Common myeloid progenitor, CD34-positive (primary cell): ENCODE measurements around the gene IL6.
"Not testable (repeated sequence)": the region's sequence is repeated elsewhere in the genome, so short reads cannot be mapped to it uniquely, and the experiment has no call there.

Experiments used
- CTCF ChIA-PET: fragments of 350-600 bp; sonication (Branson Sonifier 250); formaldehyde crosslinking; loops from one replicate; lab custom pipeline; 2021; ENCODE audit warnings: antibody characterized with exemption; lab: Charles Lee
- POLR2A ChIA-PET: fragments of 350-600 bp; sonication (Branson Sonifier 250); formaldehyde crosslinking; loops from one replicate; lab custom pipeline; 2021; ENCODE audit warnings: antibody characterized with exemption; lab: Charles Lee
- DNase-seq, 3 donors: peaks; one replicate each; pipeline versions ENCODE4 v3.0.0 to v3.0.0-alpha.2; 2013
- H3K27ac ChIP-seq, 2 experiments: 1 replicate in 1 of 2; 2 replicates in 1 of 2; pipeline ENCODE4 v1.7.0; 2013; ENCODE audit warnings: inconsistent platforms in 2 of 2, low read length in 2 of 2, mild to moderate bottlenecking in 2 of 2, low read depth in 1 of 2, moderate library complexity in 1 of 2; ENCODE audit not compliant: severe bottlenecking in 2 of 2, insufficient read depth in 1 of 2, poor library complexity in 1 of 2
- H3K27me3 ChIP-seq, 5 experiments: replicated peaks in 2 of 5; 1 replicate in 3 of 5; 2 replicates in 2 of 5; pipeline versions ENCODE4 v1.6.1 to v1.7.0; 2013; ENCODE audit warnings: low read length in 4 of 5, mild to moderate bottlenecking in 2 of 5, moderate library complexity in 2 of 5, inconsistent platforms in 1 of 5; ENCODE audit not compliant: insufficient read depth in 5 of 5, control insufficient read depth in 4 of 5
- H3K36me3 ChIP-seq, 4 experiments: 1 replicate in 2 of 4; 2 replicates in 2 of 4; pipeline versions ENCODE4 v1.6.1 to v1.7.0; 2013; ENCODE audit warnings: low read length in 3 of 4, control low read depth in 1 of 4, mild to moderate bottlenecking in 1 of 4; ENCODE audit not compliant: control insufficient read depth in 4 of 4, insufficient read depth in 4 of 4
- H3K4me1 ChIP-seq, 4 experiments: 1 replicate in 3 of 4; 2 replicates in 1 of 4; pipeline versions ENCODE4 v1.6.1 to v1.7.1; 2013; ENCODE audit warnings: low read length in 3 of 4, mild to moderate bottlenecking in 3 of 4, control low read depth in 1 of 4, inconsistent platforms in 1 of 4, moderate library complexity in 1 of 4; ENCODE audit not compliant: control insufficient read depth in 4 of 4, insufficient read depth in 4 of 4; ENCODE audit errors: control extremely low read depth in 1 of 4
- H3K4me3 ChIP-seq, 7 experiments: 1 replicate in 4 of 7; 2 replicates in 3 of 7; pipeline versions ENCODE4 v1.5.1 to v1.7.0; 2013; ENCODE audit warnings: mild to moderate bottlenecking in 7 of 7, low read length in 6 of 7, moderate library complexity in 6 of 7, inconsistent platforms in 2 of 7, low read depth in 2 of 7, control low read depth in 1 of 7; ENCODE audit not compliant: insufficient read depth in 4 of 7, control insufficient read depth in 1 of 7; ENCODE audit errors: extremely low read depth in 1 of 7
- H3K9me3 ChIP-seq, 5 experiments: 1 replicate in 4 of 5; 2 replicates in 1 of 5; pipeline versions ENCODE4 v1.6.1 to v1.7.1; 2013; ENCODE audit warnings: low read length in 4 of 5, mild to moderate bottlenecking in 2 of 5, inconsistent platforms in 1 of 5, low read depth in 1 of 5, moderate library complexity in 1 of 5; ENCODE audit not compliant: control insufficient read depth in 4 of 5, insufficient read depth in 2 of 5; ENCODE audit errors: control extremely low read depth in 1 of 5
- WGBS: methylation state at CpG from one replicate; pipeline ENCODE4 v1.1.5; 2013; ENCODE audit not compliant: insufficient coverage; 5-methylcytosine and 5-hydroxymethylcytosine counted together

The IL6 gene

DNA sequence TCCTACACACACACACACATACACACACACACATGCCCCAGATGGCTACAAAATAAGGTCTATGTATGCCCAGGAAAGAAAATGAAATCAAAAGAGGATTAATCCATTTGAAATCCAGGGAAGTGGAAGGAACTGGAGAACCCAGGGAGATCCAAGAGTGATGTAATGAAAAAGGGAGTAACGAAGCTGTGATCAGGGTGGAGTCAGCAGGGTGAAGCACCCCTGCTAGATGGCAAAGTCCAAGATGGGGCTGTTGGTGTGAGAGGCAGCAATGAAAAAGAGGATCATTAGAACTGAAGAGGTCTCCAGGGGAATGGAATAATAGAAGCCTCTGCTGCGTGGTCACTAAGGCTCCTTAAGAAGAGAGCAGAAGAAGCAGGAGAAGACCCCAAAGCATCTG is 43.6 kb upstream of the IL6 start:
- no peak for DNase-seq
- ChIA-PET POLR2A (no interaction called here), CTCF (no interaction called here)
- peaks cover 0 to 3% (median 0%) of the 10 kb centered on the region in 5 experiments for H3K27me3 ChIP-seq
- H3K9me3 ChIP-seq, result no peaks in the 10 kb centered on the region
- H3K27ac ChIP-seq, result no peak overlapping the region
- no peaks in the 10 kb centered on the region for H3K36me3 ChIP-seq
- no peak overlapping the region for H3K4me3 ChIP-seq
- H3K4me1 ChIP-seq, result peaks cover 0 to under 1% (median 0%) of the 10 kb centered on the region in 4 experiments
- 100% methylated on average over 2 of the region's 2 CpGs for WGBS

DNA sequence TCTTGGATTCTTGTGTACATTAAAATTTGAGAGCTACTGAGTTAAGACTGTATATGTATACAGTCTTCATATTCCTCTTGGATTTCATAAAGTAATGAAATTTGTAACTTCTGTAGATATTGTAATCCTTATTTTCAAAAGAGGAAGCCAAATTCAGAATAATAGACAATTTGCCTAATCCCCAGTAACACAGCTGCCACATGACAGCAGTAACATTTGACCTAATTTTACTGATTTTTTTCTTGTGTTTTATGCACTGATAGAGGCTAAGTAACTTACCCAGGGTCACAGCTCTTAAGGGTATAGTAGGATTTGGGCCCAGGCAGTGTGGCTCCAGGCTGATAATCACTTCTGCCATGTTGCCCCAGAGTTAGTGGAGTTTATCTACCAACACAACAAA is 40.4 kb upstream of the IL6 start:
- Histone ChIP-seq H3K36me3 (no peaks in the 10 kb centered on the region), H3K27me3 (peaks cover 0 to 1% (median 0%) of the 10 kb centered on the region in 5 experiments), H3K4me1 (no peaks in the 10 kb centered on the region), H3K9me3 (no peaks in the 10 kb centered on the region), H3K4me3 (no peak overlapping the region), H3K27ac (no peak overlapping the region)
- no peak for DNase-seq
- POLR2A ChIA-PET, result no interaction called here
- CTCF ChIA-PET, result no interaction called here

DNA sequence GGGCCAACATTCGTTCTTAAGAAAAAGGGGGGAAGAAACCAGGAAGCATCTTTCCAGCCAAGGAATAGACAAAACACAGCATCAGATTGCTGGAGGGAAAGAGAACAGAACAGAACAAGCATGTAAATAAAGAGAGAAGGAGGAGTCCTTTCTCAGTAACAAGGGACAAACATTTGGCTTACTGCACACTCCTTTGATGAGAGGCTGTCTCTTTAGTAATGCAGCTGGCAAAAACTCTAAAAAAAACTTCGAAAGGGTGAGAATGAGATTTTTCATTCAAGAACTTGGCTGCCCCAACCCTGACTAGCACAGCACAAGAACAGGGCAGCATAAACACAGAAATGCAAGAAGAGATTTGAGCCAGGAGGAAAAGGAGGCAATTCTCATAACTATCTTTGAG is 38.9 kb upstream of the IL6 start:
- ChIA-PET CTCF (no interaction called here), POLR2A (no interaction called here)
- DNase-seq, result no peak
- Histone ChIP-seq H3K27ac (no peak overlapping the region), H3K36me3 (no peaks in the 10 kb centered on the region), H3K9me3 (no peaks in the 10 kb centered on the region), H3K4me1 (no peaks in the 10 kb centered on the region), H3K4me3 (no peak overlapping the region), H3K27me3 (no peaks in the 10 kb centered on the region)
- whole genome bisulfite sequencing, result 79% methylated on average over 2 of the region's 2 CpGs

DNA sequence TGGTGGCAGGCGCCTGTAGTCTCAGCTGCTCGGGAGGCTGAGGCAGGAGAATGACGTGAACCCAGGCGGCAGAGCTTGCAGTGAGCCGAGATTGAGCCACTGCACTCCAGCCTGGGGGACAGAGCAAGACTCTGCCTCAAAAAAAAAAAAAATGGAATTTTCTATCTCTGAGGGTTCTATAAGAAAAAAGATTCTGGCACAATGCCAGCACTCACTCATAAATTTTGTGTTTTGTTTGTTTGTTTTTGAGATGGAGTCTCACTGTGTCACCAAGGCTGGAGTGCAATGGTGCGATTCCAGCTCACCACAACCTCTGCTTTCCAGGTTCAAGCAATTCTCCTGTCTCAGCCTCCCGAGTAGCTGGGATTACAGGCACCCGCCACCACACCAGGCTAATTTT is 38.1 kb upstream of the IL6 start:
- H3K9me3 ChIP-seq, H3K27ac ChIP-seq, POLR2A ChIA-PET, DNase-seq, H3K4me1 ChIP-seq, H3K4me3 ChIP-seq, H3K27me3 ChIP-seq, H3K36me3 ChIP-seq: not testable (repeated sequence)
- CTCF ChIA-PET, result interaction anchor here (1.1 kb wide), 1 partner anchor 10 kb away, joined by 3 read pairs; no protein-coding TSS in a partner anchor
- 100% methylated on average over 8 of the region's 8 CpGs for WGBS

GRCh38 chr7:22694597-22695207 is 32.3 kb upstream of the IL6 start:
- Histone ChIP-seq H3K36me3 (no peaks in the 10 kb centered on the region), H3K9me3 (no peaks in the 10 kb centered on the region), H3K27me3 (no peaks in the 10 kb centered on the region), H3K27ac (no peak overlapping the region), H3K4me1 (peaks cover 0 to 7% (median 3%) of the 10 kb centered on the region in 4 experiments), H3K4me3 (no peak overlapping the region)
- CTCF ChIA-PET, result no interaction called here
- 100% methylated on average over 3 of the region's 5 CpGs for WGBS
- POLR2A ChIA-PET, result no interaction called here
- DNase-seq, result peak in 1 of 3 donors; percentile 15

GRCh38 chr7:22695476-22696132 is 31.4 kb upstream of the IL6 start:
- CTCF ChIA-PET, result no interaction called here
- POLR2A ChIA-PET, result no interaction called here
- H3K4me1 ChIP-seq, result peaks cover 0 to 13% (median 4%) of the 10 kb centered on the region in 4 experiments
- no peaks in the 10 kb centered on the region for H3K36me3 ChIP-seq
- no peak for DNase-seq
- no peak overlapping the region for H3K27ac ChIP-seq
- H3K9me3 ChIP-seq, result no peaks in the 10 kb centered on the region
- 100% methylated on average over 2 of the region's 5 CpGs for WGBS
- H3K4me3 ChIP-seq, result no peak overlapping the region
- H3K27me3 ChIP-seq, result no peaks in the 10 kb centered on the region

DNA sequence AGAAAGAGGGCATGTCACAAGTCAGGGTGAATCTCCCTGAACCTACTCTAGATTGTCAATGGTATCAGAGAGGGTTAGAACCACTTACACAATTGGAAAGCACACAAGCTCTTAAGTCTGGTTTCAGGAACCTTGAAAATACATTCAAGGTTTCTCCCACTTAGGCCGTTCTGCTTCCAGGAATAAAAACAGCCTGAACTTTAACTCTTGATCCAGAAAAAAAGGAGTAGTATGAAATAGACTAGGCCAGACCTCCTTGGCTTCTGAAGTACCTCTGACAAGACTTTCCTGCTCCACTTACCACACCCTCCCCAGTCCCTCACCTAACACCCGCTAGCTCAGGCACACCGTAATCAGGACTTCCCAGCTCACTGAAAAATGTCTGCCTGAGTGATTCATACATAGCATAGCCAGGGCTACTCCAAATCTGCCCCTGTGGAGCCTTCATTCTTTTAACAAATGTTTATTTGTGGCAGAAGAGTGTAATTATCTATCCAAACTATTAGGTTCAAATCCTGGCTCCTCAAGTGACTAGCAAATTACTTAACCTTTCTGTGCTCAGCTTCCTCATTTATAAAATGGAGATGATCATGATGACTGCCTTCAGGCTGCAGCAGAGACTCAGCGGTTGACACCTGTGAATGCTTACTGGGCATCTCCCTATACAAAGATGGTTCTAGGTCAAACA is 30.3 kb upstream of the IL6 start:
- Histone ChIP-seq H3K36me3 (no peaks in the 10 kb centered on the region), H3K4me1 (peaks cover 0 to 16% (median 5%) of the 10 kb centered on the region in 4 experiments), H3K27ac (peak overlapping the region in 1 of 2 experiments; percentile 14), H3K27me3 (no peaks in the 10 kb centered on the region), H3K4me3 (no peak overlapping the region), H3K9me3 (no peaks in the 10 kb centered on the region)
- ChIA-PET CTCF (no interaction called here), POLR2A (no interaction called here)
- no peak for DNase-seq
- 100% methylated on average over 2 of the region's 4 CpGs for WGBS
